Cardiac fibroblast (primary cell): ENCODE results near the gene PCSK5.

Source experiments
- DNase-seq, 2 donors: peaks; one replicate each; pipeline versions ENCODE4 v3.0.0 to v3.0.0-alpha.2; 2010; ENCODE audit warnings: low read depth in 2 of 2
- H3K4me3 ChIP-seq, 2 donors: replicated peaks in 1 of 2; 1 replicate in 1 of 2; 2 replicates in 1 of 2; pipeline ENCODE4 v1.5.1; 2011; ENCODE audit warnings: low read depth in 2 of 2, low read length in 2 of 2, mild to moderate bottlenecking in 2 of 2, moderate library complexity in 1 of 2
- TF ChIP-seq, protein P1 (sequence below): IDR thresholded peaks from one replicate; pipeline ENCODE4 v1.5.1; 2011; ENCODE audit warnings: low read depth, mild to moderate bottlenecking, low read length, inconsistent platforms

Gene PCSK5

DNA sequence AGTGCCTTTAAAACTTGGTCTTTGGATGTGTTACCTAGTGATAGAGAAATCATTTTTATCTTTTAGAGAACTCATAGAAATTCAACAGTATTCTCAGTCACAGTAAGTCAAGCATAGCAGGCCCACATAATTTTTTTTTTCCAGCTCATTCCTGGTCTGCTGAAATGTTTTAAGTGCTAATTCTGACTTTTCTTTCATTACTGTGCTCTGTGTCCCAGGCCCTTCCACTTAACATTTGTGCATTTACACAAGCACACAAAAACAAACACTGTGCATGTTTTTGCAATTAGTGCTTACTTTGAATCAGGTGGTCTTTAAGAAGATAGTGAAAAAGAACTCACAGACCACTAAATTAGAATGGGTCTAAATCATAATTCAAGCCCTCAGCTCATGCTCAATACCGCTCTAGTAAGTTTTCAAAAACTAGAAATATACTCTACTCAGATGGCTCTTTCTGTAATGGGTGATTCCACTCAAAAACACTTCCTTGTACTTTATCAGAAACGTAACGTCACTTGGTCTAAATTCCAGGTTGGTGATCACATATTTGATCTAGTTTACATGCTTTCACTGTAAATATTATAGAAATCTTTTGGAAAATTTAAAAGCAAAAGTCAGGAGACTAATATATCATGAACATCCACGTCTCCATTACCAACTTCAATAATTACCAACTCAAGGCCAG is 107.8 kb downstream of the PCSK5 start:
- TF ChIP-seq, protein P1, sequence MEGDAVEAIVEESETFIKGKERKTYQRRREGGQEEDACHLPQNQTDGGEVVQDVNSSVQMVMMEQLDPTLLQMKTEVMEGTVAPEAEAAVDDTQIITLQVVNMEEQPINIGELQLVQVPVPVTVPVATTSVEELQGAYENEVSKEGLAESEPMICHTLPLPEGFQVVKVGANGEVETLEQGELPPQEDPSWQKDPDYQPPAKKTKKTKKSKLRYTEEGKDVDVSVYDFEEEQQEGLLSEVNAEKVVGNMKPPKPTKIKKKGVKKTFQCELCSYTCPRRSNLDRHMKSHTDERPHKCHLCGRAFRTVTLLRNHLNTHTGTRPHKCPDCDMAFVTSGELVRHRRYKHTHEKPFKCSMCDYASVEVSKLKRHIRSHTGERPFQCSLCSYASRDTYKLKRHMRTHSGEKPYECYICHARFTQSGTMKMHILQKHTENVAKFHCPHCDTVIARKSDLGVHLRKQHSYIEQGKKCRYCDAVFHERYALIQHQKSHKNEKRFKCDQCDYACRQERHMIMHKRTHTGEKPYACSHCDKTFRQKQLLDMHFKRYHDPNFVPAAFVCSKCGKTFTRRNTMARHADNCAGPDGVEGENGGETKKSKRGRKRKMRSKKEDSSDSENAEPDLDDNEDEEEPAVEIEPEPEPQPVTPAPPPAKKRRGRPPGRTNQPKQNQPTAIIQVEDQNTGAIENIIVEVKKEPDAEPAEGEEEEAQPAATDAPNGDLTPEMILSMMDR, result no peak
- H3K4me3 ChIP-seq, result no peak overlapping the region
- no peak for DNase-seq

GRCh38 chr9:76001459-76001858 is 111.0 kb downstream of the PCSK5 start:
- TF ChIP-seq, protein P1, result no peak
- DNase-seq, result no peak
- no peak overlapping the region for H3K4me3 ChIP-seq

- DNase-seq, result no peak
- TF ChIP-seq, protein P1, result no peak
- no peak overlapping the region for H3K4me3 ChIP-seq
These were observed 112.6 kb downstream of the PCSK5 start for GRCh38 chr9:76003041-76003440.

DNA sequence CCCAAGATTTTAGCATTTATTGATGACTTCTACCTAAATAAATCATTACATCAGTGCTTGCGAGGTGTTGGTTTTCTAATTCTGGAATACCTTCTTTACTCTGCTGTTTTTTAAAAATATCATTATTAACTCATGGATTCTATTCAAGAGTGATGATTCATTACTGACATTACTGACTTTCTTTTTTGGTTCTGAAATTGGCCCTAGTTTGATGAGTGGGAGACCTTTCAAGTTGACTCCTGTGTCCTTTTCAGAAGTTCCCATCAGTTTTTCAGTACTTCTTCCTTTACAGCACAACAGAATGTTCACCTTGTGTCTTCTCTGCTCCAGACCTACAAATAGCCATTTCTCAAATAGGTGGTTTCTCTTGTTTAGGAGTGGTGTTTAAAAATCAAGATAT is 114.1 kb downstream of the PCSK5 start:
- TF ChIP-seq, protein P1, result no peak
- DNase-seq, result no peak
- no peak overlapping the region for H3K4me3 ChIP-seq

GRCh38 chr9:76007935-76008334 is 117.5 kb downstream of the PCSK5 start:
- TF ChIP-seq, protein P1, result no peak
- no peak for DNase-seq
- no peak overlapping the region for H3K4me3 ChIP-seq

GRCh38 chr9:76013809-76014208 is 123.3 kb downstream of the PCSK5 start:
- TF ChIP-seq, protein P1, result no peak
- DNase-seq, result no peak
- H3K4me3 ChIP-seq, result no peak overlapping the region

DNA sequence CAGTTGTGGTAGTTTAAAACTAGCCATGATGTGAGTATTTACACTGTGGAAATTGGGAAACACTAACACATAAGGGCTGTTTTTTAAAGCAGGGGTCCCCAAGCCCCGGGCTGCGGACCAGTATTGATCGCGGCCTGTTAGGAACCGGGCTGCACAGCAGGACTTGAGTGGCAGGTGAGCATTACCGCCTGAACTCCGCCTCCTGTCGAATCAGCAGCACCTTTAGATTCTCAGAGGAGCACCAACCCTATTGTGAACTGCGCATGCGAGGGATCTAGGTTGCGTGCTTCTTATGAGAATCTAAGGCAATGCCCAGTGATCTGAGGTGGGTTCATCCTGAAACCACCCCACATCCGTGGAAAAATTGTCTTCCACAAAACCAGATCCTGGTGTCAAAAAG is 127.8 kb downstream of the PCSK5 start:
- TF ChIP-seq, protein P1, result no peak
- no peak for DNase-seq
- H3K4me3 ChIP-seq, result no peak overlapping the region
